Osteoblast (primary cell): Measurements from ENCODE around the gene FBXO2. TPM values are rescaled to one million over a fixed set of nuclear protein-coding genes. Genes with fewer than 3 reads are reported as not detected.

Experiments used
- DNase-seq: peaks from one replicate; pipeline ENCODE4 v3.0.0; 2011; ENCODE audit warnings: low spot score, mixed read lengths; ENCODE audit not compliant: insufficient read length; ENCODE audit errors: missing footprints
- H2AFZ ChIP-seq: 2 replicates; pipeline ENCODE4 v1.6.0; 2011; ENCODE audit warnings: mild to moderate bottlenecking, low read length
- H3K27ac ChIP-seq: 2 replicates; pipeline ENCODE4 v1.5.1; 2011; ENCODE audit warnings: mild to moderate bottlenecking, low read depth, low read length, moderate library complexity
- H3K27me3 ChIP-seq: 2 replicates; pipeline ENCODE4 v1.6.0; 2012; ENCODE audit warnings: mild to moderate bottlenecking, control low read depth, inconsistent platforms, low read length, moderate library complexity; ENCODE audit not compliant: insufficient read depth
- H3K36me3 ChIP-seq: 2 replicates; pipeline ENCODE4 v1.5.1; 2011; ENCODE audit warnings: mild to moderate bottlenecking, low read length, control low read depth, moderate library complexity; ENCODE audit not compliant: insufficient read depth
- H3K4me1 ChIP-seq: 2 replicates; pipeline ENCODE4 v1.5.1; 2011; ENCODE audit warnings: mild to moderate bottlenecking, low read length, control low read depth, moderate library complexity; ENCODE audit not compliant: insufficient read depth
- H3K4me2 ChIP-seq: 2 replicates; pipeline ENCODE4 v1.6.0; 2011; ENCODE audit warnings: mild to moderate bottlenecking, low read length; ENCODE audit not compliant: insufficient read depth
- H3K4me3 ChIP-seq: fragments of 200-600 bp; sonication (generic); 3 replicates; pipeline ENCODE4 v1.5.1; 2012; ENCODE audit warnings: mild to moderate bottlenecking, low read length, inconsistent platforms; ENCODE audit not compliant: insufficient read depth
- H3K79me2 ChIP-seq: 2 replicates; pipeline ENCODE4 v1.6.0; 2012; ENCODE audit warnings: mild to moderate bottlenecking, low read length, control low read depth, inconsistent platforms; ENCODE audit not compliant: insufficient read depth
- H3K9me3 ChIP-seq: 2 replicates; pipeline ENCODE4 v1.5.1; 2011; ENCODE audit warnings: low read depth, low read length, control low read depth
- H4K20me1 ChIP-seq: 2 replicates; pipeline ENCODE4 v1.6.0; 2012; ENCODE audit warnings: mild to moderate bottlenecking, low read length, control low read depth; ENCODE audit not compliant: insufficient read depth
- total RNA-seq: library from RNA; depleted of rRNA; stranded (reverse); fragments of >200 nt; gene quantifications from 2 replicates; pipeline ENCODE4 v1.2.3, GENCODE V29; 2012
- TF ChIP-seq, protein P1 (sequence below): IDR thresholded peaks from 2 replicates; pipeline ENCODE4 v1.5.1; 2011; ENCODE audit warnings: mild to moderate bottlenecking, low read depth, low read length, moderate library complexity; ENCODE audit errors: extremely low read depth

The FBXO2 gene
- total RNA-seq, 1 donor = 0.36 TPM

DNA sequence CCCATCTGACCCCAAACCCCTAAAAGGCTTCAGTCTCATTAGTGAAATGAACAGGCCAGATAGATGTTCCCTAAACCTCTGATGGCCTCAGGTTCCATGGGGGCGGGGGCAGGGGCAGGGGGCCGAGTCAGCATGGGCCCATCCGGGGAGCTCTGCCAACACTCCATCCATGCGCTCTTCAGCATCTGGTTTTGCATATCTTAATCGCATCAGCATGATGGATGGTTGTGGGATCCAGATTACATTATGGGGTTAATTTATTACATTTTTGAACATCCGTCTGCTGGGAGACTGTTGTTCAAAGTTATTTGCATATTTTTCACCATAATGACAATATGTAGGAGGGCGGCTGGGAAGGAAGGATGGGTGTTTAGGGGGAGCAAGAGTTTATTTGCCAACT, 29.8 kb upstream of the FBXO2 start:
- Histone ChIP-seq H3K4me2 (no peak overlapping the region), H3K4me1 (peaks cover 16% of the 10 kb centered on the region), H2AFZ (no peak overlapping the region), H3K27me3 (peaks cover 13% of the 10 kb centered on the region), H4K20me1 (no peaks in the 10 kb centered on the region), H3K27ac (no peak overlapping the region), H3K79me2 (peaks cover 3% of the 10 kb centered on the region), H3K4me3 (no peak overlapping the region), H3K36me3 (no peaks in the 10 kb centered on the region), H3K9me3 (no peaks in the 10 kb centered on the region)
- no peak for DNase-seq
- TF ChIP-seq, protein P1, sequence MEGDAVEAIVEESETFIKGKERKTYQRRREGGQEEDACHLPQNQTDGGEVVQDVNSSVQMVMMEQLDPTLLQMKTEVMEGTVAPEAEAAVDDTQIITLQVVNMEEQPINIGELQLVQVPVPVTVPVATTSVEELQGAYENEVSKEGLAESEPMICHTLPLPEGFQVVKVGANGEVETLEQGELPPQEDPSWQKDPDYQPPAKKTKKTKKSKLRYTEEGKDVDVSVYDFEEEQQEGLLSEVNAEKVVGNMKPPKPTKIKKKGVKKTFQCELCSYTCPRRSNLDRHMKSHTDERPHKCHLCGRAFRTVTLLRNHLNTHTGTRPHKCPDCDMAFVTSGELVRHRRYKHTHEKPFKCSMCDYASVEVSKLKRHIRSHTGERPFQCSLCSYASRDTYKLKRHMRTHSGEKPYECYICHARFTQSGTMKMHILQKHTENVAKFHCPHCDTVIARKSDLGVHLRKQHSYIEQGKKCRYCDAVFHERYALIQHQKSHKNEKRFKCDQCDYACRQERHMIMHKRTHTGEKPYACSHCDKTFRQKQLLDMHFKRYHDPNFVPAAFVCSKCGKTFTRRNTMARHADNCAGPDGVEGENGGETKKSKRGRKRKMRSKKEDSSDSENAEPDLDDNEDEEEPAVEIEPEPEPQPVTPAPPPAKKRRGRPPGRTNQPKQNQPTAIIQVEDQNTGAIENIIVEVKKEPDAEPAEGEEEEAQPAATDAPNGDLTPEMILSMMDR = no peak

- H3K4me2 ChIP-seq = peak overlapping the region; percentile 92
- TF ChIP-seq, protein P1 = no peak
- H3K27ac ChIP-seq = no peak overlapping the region
- no peak overlapping the region for H2AFZ ChIP-seq
- H3K27me3 ChIP-seq = peaks cover 9% of the 10 kb centered on the region
- peaks cover 16% of the 10 kb centered on the region for H3K4me1 ChIP-seq
- peaks cover 3% of the 10 kb centered on the region for H3K79me2 ChIP-seq
- peak; percentile 87 for DNase-seq
- H3K4me3 ChIP-seq = no peak overlapping the region
- H3K36me3 ChIP-seq = no peaks in the 10 kb centered on the region
- no peaks in the 10 kb centered on the region for H4K20me1 ChIP-seq
- H3K9me3 ChIP-seq = no peaks in the 10 kb centered on the region
Measured at GRCh38 chr1:11682799-11683198, 28.6 kb upstream of the FBXO2 start.

GRCh38 chr1:11682287-11682771, 28.1 kb upstream of the FBXO2 start:
- Histone ChIP-seq H3K9me3 (no peaks in the 10 kb centered on the region), H3K4me3 (no peak overlapping the region), H2AFZ (peak overlapping the region; percentile 37), H3K4me2 (peak overlapping the region; percentile 92), H3K79me2 (peaks cover 3% of the 10 kb centered on the region), H3K36me3 (peaks cover 1% of the 10 kb centered on the region), H3K4me1 (peaks cover 16% of the 10 kb centered on the region), H4K20me1 (no peaks in the 10 kb centered on the region), H3K27ac (no peak overlapping the region), H3K27me3 (peaks cover 7% of the 10 kb centered on the region)
- DNase-seq = peak; percentile 81
- TF ChIP-seq, protein P1 = no peak

DNA sequence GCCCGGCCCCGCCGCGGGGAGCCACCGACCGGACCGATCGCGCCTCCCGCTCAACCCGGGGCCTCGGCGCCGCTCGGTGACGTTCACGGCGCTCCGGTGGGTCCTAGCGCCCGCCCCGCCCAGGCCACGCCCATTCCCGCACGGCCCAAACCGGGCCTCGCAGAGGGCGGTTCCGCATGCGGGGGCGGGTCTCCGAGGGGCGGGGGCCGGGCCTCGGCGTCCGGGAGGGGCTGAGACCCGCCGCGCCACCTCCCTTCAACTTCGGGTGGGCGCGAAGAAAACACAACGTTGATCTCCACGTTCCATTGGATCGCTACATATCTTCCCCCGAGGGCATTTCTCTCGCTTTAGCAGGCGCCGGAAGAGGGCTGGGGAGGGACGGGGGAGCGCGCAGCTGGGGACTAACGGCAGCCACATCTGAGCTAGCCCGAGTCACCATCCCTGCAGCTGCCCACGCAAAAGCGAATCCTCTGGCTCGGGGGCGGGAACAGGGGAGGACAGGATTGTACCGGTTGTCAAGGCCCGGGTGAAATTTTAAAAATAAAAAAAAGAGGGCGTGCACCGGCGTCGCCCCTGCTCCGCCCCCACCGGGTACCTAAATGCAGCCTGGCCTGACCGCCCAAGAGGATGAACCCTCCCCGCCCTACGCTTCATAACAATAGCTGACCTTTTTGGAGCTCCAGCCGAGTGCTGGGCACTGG, 27.0 kb upstream of the FBXO2 start, which contains the start of gene MAD2L2:
Gene MAD2L2, minus strand, starts transcription at position 78 of the 701 bp plus-strand sequence. CDS start 547 bp downstream, outside the sequence.
- Histone ChIP-seq H3K4me1 (peaks cover 16% of the 10 kb centered on the region), H3K9me3 (no peaks in the 10 kb centered on the region), H4K20me1 (no peaks in the 10 kb centered on the region), H3K4me3 (peak within 1 kb of the TSS; percentile 93), H3K27me3 (peaks cover 6% of the 10 kb centered on the region), H3K79me2 (peaks cover 3% of the 10 kb centered on the region), H3K27ac (peak within 1 kb of the TSS; percentile 71), H3K4me2 (peak within 1 kb of the TSS; percentile 92), H3K36me3 (peaks cover 3% of the 10 kb centered on the region), H2AFZ (peak within 1 kb of the TSS; percentile 89)
- DNase-seq = peak; percentile 99
- TF ChIP-seq, protein P1 = no peak
